ENCODE measurements around the gene PPIF.

The PPIF gene

GRCh38 chr10:79390551-79391229 is 43.4 kb downstream of the PPIF start:
- no peak for DNase-seq (ENCODE audit: extremely low spot score)
- POLR2A ChIA-PET, result no interaction called here
- CTCF ChIA-PET, result interaction anchor here (1.0 to 5.6 kb wide), 7 partner anchors 10 to 1115 kb away, joined by 3 to 29 read pairs (median 5); no protein-coding TSS in a partner anchor
- peak; percentile 26 for TF ChIP-seq CTCF (IDR thresholded peaks at IDR 0.05; ENCODE audit: control extremely low read depth, extremely low read depth, low read depth, missing control alignments)

- no peak for DNase-seq (ENCODE audit: extremely low spot score)
- no peak for TF ChIP-seq CTCF (IDR thresholded peaks at IDR 0.05; ENCODE audit: control extremely low read depth, extremely low read depth, low read depth, missing control alignments)
- CTCF ChIA-PET, result interaction anchor here (1.0 to 5.6 kb wide), 8 partner anchors 9 to 1114 kb away, joined by 3 to 29 read pairs (median 5); no protein-coding TSS in a partner anchor
- POLR2A ChIA-PET, result no interaction called here
These were observed 44.2 kb downstream of the PPIF start for GRCh38 chr10:79391231-79392019.

GRCh38 chr10:79392020-79392398 is 44.7 kb downstream of the PPIF start:
- DNase-seq (ENCODE audit: extremely low spot score), result no peak
- ChIA-PET CTCF (interaction anchor here (1.3 to 5.6 kb wide), 4 partner anchors 9 to 76 kb away, joined by 4 to 29 read pairs (median 8); no protein-coding TSS in a partner anchor), POLR2A (no interaction called here)
- no peak for TF ChIP-seq CTCF (IDR thresholded peaks at IDR 0.05; ENCODE audit: control extremely low read depth, extremely low read depth, low read depth, missing control alignments)

GRCh38 chr10:79392506-79393176 is 45.4 kb downstream of the PPIF start:
- no peak for DNase-seq (ENCODE audit: extremely low spot score)
- CTCF ChIA-PET, result interaction anchor here (1.3 to 5.6 kb wide), 2 partner anchors 9 to 19 kb away, joined by 4 to 29 read pairs; no protein-coding TSS in a partner anchor
- POLR2A ChIA-PET, result no interaction called here
- TF ChIP-seq CTCF (IDR thresholded peaks at IDR 0.05; ENCODE audit: control extremely low read depth, extremely low read depth, low read depth, missing control alignments), result no peak

GRCh38 chr10:79393221-79393923 is 46.1 kb downstream of the PPIF start:
- CTCF ChIA-PET, result interaction anchor here (1.3 to 5.6 kb wide), 2 partner anchors 8 to 20 kb away, joined by 4 to 29 read pairs; no protein-coding TSS in a partner anchor
- no peak for DNase-seq (ENCODE audit: extremely low spot score)
- POLR2A ChIA-PET, result no interaction called here

More at GRCh38 chr10:79393221-79393923, 46.1 kb downstream of the PPIF start:
- no peak for TF ChIP-seq CTCF (IDR thresholded peaks at IDR 0.05; ENCODE audit: control extremely low read depth, extremely low read depth, low read depth, missing control alignments)

Measured in GM10248 (cell line).